OCI-LY7 (cell line): ENCODE measurements around the gene DOK4. TPM values are rescaled to one million over a fixed set of nuclear protein-coding genes. Genes with fewer than 3 reads are reported as not detected.
A peak's percentile ranks its signal among the peaks of the same experiment; 100 is the strongest.

ENCODE experiments used
- BruUV-seq: library from RNA; stranded (reverse); fragments of 400-500 nt; replicated peaks from 2 replicates; lab custom pipeline; 2021; lab: Mats Ljungman, UMichigan
- CTCF ChIA-PET: fragments of 300-600 bp; sonication (Branson Sonifier 250); formaldehyde crosslinking; loops from one replicate; lab custom pipeline; 2022; ENCODE audit warnings: antibody characterized with exemption; ENCODE audit not compliant: unreplicated experiment; lab: Charles Lee
- POLR2A ChIA-PET: fragments of 300-600 bp; sonication (Branson Sonifier 250); formaldehyde crosslinking; loops from one replicate; lab custom pipeline; 2022; ENCODE audit warnings: antibody characterized with exemption; lab: Charles Lee
- DNase-seq: peaks from one replicate; pipeline ENCODE4 v3.0.0-alpha.2; 2015; ENCODE audit warnings: low spot score
- H2AFZ ChIP-seq: fragments of 200-600 bp; sonication (generic), shearing (Covaris generic); 2 replicates; pipeline ENCODE4 v1.6.1; 2014; ENCODE audit warnings: mild to moderate bottlenecking, antibody characterized with exemption, low read length, moderate library complexity
- H3K27ac ChIP-seq: fragments of 200-600 bp; sonication (generic); 2 replicates; pipeline ENCODE4 v1.5.1; 2014; ENCODE audit warnings: mixed run types, low read depth, mild to moderate bottlenecking, moderate library complexity, low read length, inconsistent platforms; ENCODE audit not compliant: poor library complexity, severe bottlenecking
- H3K36me3 ChIP-seq: fragments of 200-600 bp; sonication (generic); 2 replicates; pipeline ENCODE4 v1.6.1; 2014; ENCODE audit warnings: mild to moderate bottlenecking, antibody characterized with exemption, low read length, moderate library complexity, mixed read lengths; ENCODE audit not compliant: insufficient read depth
- H3K4me1 ChIP-seq: fragments of 200-600 bp; sonication (generic); 2 replicates; pipeline ENCODE4 v1.5.1; 2014; ENCODE audit warnings: mild to moderate bottlenecking, low read length; ENCODE audit not compliant: insufficient read depth, poor library complexity, severe bottlenecking
- H3K4me2 ChIP-seq: fragments of 200-600 bp; sonication (generic); 2 replicates; pipeline ENCODE4 v1.6.1; 2014; ENCODE audit warnings: mild to moderate bottlenecking, low read length
- H3K4me3 ChIP-seq: fragments of 200-600 bp; sonication (generic); 2 replicates; pipeline ENCODE4 v1.5.1; 2014; ENCODE audit warnings: mild to moderate bottlenecking, low read depth, low read length; ENCODE audit not compliant: poor library complexity, severe bottlenecking
- H3K79me2 ChIP-seq: fragments of 200-600 bp; sonication (generic); 2 replicates; pipeline ENCODE4 v1.6.1; 2016; ENCODE audit warnings: low read depth, mild to moderate bottlenecking, low read length, moderate library complexity, mixed read lengths; ENCODE audit not compliant: insufficient read depth
- H3K9me2 ChIP-seq: fragments of 200-600 bp; sonication (generic); 2 replicates; pipeline ENCODE4 v1.6.1; 2016; ENCODE audit warnings: mild to moderate bottlenecking, low read length, mixed read lengths; ENCODE audit not compliant: insufficient read depth
- H3K9me3 ChIP-seq: fragments of 200-600 bp; sonication (generic); 2 replicates; pipeline ENCODE4 v1.6.1; 2014; ENCODE audit warnings: mild to moderate bottlenecking, mixed run types, low read length, mixed read lengths
- H4K20me1 ChIP-seq: fragments of 200-600 bp; sonication (generic); 2 replicates; pipeline ENCODE4 v1.6.1; 2014; ENCODE audit warnings: mild to moderate bottlenecking, antibody characterized with exemption, low read length, moderate library complexity, mixed read lengths; ENCODE audit not compliant: insufficient read depth
- CTCF ChIP-seq: fragments of 200-600 bp; sonication (generic); conservative IDR thresholded peaks from 2 replicates; pipeline ENCODE4 v1.5.1; 2014; ENCODE audit warnings: mild to moderate bottlenecking, antibody characterized with exemption, low read length, moderate library complexity, mixed read lengths
- EZH2phosphoT487 ChIP-seq: fragments of 200-600 bp; sonication (generic); IDR thresholded peaks from 2 replicates; pipeline ENCODE4 v1.6.1; 2018; ENCODE audit warnings: low read depth, borderline replicate concordance, mild to moderate bottlenecking, mixed run types, antibody characterized with exemption, low read length, moderate library complexity, mixed read lengths
- intact Hi-C: fragments of 100-400 bp; cut with micrococcal nuclease; formaldehyde crosslinking; loops from one replicate; pipeline ENCODE4 v1.10.0; 2022; ENCODE audit not compliant: unreplicated experiment
- total RNA-seq, 2 experiments: library from RNA; depleted of rRNA in 1 of 2; stranded (reverse); fragments of >200 nt in 1 of 2; shearing (Covaris generic) in 1 of 2; gene quantifications; 2 replicates each; pipeline ENCODE4 v1.2.3, GENCODE V29; 2014 to 2022

The DOK4 gene
- total RNA-seq, 2 experiments from 2014 or later = 0.09 to 1.0 TPM

- peak within 1 kb of the TSS; percentile 79 for H2AFZ ChIP-seq
- H3K4me1 ChIP-seq = peaks cover 17% of the 10 kb centered on the region
- H3K4me2 ChIP-seq = peak within 1 kb of the TSS; percentile 98
- ChIA-PET CTCF (interaction anchor here (1.5 to 1.6 kb wide), 2 partner anchors 15 to 31 kb away, joined by 4 to 7 read pairs; partner anchors contain the start of gene POLR2C), POLR2A (interaction anchor here (0.7 to 1.6 kb wide), 6 partner anchors 10 to 340 kb away, joined by 3 to 9 read pairs (median 3); partner anchors contain the start of gene POLR2C)
- peak; percentile 97 for DNase-seq
- H3K79me2 ChIP-seq = peaks cover 30% of the 10 kb centered on the region
- TF ChIP-seq CTCF = no peak
- TF ChIP-seq EZH2phosphoT487 = no peak
- H3K4me3 ChIP-seq = peak within 1 kb of the TSS; percentile 96
- H3K27ac ChIP-seq = peak within 1 kb of the TSS; percentile 51
- no peaks in the 10 kb centered on the region for H3K9me2 ChIP-seq
- intact Hi-C loops = loop anchor here (1.0 to 2.0 kb wide), 2 partner anchors 147 to 287 kb away; partner anchors contain the start of gene KATNB1
- no peaks in the 10 kb centered on the region for H3K9me3 ChIP-seq
- no peaks in the 10 kb centered on the region for H4K20me1 ChIP-seq
- BruUV-seq = no TSS peak
- H3K36me3 ChIP-seq = peaks cover 18% of the 10 kb centered on the region
These were observed 38.9 kb downstream of the DOK4 start, which contains the start of the genes CIAPIN1 and COQ9 for GRCh38 chr16:57447186-57447962. CIAPIN1 (minus strand) TSS chr16:57447385; CDS start chr16:57440928, 6,457 bp downstream. COQ9 (plus strand) TSS chr16:57447479; CDS start chr16:57447506, 27 bp downstream.

GRCh38 chr16:57446531-57447185 lies 39.6 kb downstream of the DOK4 start:
- no TSS peak for BruUV-seq
- Histone ChIP-seq H3K4me1 (peaks cover 17% of the 10 kb centered on the region), H3K9me3 (peaks cover 3% of the 10 kb centered on the region; the same call in 1 of the 2 replicates), H4K20me1 (no peaks in the 10 kb centered on the region), H3K79me2 (peaks cover 30% of the 10 kb centered on the region), H3K9me2 (no peaks in the 10 kb centered on the region), H3K36me3 (peaks cover 17% of the 10 kb centered on the region), H3K27ac (peak overlapping the region; percentile 33), H3K4me3 (peak overlapping the region; percentile 96), H3K4me2 (peak overlapping the region; percentile 98), H2AFZ (peak overlapping the region; percentile 79)
- peak; percentile 62 for DNase-seq
- ChIA-PET POLR2A (interaction anchor here (0.7 to 1.6 kb wide), 6 partner anchors 11 to 341 kb away, joined by 3 to 9 read pairs (median 3); partner anchors contain the start of gene POLR2C), CTCF (interaction anchor here (1.5 to 1.6 kb wide), 2 partner anchors 16 to 30 kb away, joined by 4 to 7 read pairs; partner anchors contain the start of gene POLR2C)
- intact Hi-C loops = loop anchor here (1.0 to 2.0 kb wide), 2 partner anchors 146 to 288 kb away; partner anchors contain the start of gene KATNB1
- TF ChIP-seq EZH2phosphoT487 (no peak), CTCF (no peak)
